ENCODE results near the gene THSD7A.

The THSD7A gene

DNA sequence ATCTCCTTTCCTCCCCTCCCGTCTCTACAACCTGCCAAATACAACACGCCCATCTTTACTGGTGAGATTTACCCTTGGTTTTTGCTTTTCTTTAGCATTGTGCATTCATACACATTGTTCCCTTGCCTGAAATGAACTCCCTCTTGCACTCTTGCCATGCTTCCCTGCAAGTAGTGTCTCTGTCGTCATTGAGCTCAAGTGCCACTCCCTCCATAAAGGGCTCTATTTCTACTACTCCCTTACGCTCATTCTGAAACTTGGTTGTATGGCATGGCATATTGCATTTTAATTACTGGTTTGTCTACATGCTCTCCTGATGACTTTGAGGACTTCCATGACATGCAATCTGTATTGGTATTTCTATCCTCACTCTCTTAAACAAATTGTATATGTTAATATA lies 242.7 kb downstream of the THSD7A start:
- Histone ChIP-seq H3K27ac (ENCODE audit: low read length) (no peak overlapping the region), H3K4me3 (ENCODE audit: low read length in 2 of 2) (no peak overlapping the region), H3K9me3 (ENCODE audit: control insufficient read depth in 2 of 2, low read length in 2 of 2) (no peaks in the 10 kb centered on the region), H3K27me3 (ENCODE audit: control insufficient read depth in 1 of 2, insufficient read depth in 2 of 2, low read length in 2 of 2) (no peaks in the 10 kb centered on the region), H3K9ac (ENCODE audit: low read length in 2 of 2) (no peak overlapping the region), H3K36me3 (ENCODE audit: control insufficient read depth in 2 of 2, insufficient read depth in 2 of 2, low read length in 2 of 2) (no peaks in the 10 kb centered on the region), H3K4me1 (ENCODE audit: control insufficient read depth, insufficient read depth, low read length) (no peaks in the 10 kb centered on the region)

DNA sequence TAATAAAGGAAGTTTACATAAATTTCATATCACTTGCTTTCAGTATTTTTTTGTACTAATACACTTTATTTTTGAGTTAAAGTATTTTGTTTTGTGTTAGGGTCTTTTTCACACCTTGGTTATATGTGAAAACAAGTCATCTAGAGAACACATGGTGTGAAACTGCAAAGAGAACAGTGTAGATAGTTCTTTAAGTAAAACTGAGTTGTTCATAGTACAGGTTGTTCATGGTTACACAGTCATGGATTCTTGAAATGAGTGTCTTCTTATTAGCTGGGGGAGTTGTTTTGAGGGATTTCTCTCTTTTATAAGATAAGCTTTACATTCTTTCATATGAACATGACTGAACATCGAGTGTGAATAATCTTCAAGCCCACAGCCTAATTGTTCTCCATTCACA lies 244.2 kb downstream of the THSD7A start:
- no peak overlapping the region for H3K4me3 ChIP-seq (ENCODE audit: low read length in 2 of 2)
- no peak overlapping the region for H3K27ac ChIP-seq (ENCODE audit: low read length)
- no peak overlapping the region for H3K9ac ChIP-seq (ENCODE audit: low read length in 2 of 2)
- H3K36me3 ChIP-seq (ENCODE audit: control insufficient read depth in 2 of 2, insufficient read depth in 2 of 2, low read length in 2 of 2), result no peaks in the 10 kb centered on the region
- H3K27me3 ChIP-seq (ENCODE audit: control insufficient read depth in 1 of 2, insufficient read depth in 2 of 2, low read length in 2 of 2), result no peaks in the 10 kb centered on the region
- H3K9me3 ChIP-seq (ENCODE audit: control insufficient read depth in 2 of 2, low read length in 2 of 2), result no peaks in the 10 kb centered on the region
- H3K4me1 ChIP-seq (ENCODE audit: control insufficient read depth, insufficient read depth, low read length), result no peaks in the 10 kb centered on the region

DNA sequence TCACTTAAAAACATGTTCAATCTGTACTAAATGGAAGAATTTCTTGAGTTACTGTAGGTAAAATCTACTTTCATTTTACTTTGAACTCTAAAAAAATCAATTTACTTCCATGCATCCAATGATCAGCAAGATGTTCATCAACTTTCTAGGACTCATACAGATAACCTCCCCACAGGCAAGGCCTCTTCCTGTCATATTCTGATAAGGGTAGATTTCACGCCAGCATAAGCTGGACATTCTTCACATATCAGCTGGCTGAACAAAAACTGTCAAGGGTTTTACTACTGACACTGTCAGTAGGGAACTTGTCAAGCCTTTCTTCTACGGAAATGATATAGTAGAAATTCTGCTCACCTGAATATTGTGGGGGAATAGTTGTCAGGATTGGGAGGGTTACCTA lies 244.9 kb downstream of the THSD7A start:
- Histone ChIP-seq H3K27ac (ENCODE audit: low read length) (no peak overlapping the region), H3K4me3 (ENCODE audit: low read length in 2 of 2) (no peak overlapping the region), H3K36me3 (ENCODE audit: control insufficient read depth in 2 of 2, insufficient read depth in 2 of 2, low read length in 2 of 2) (no peaks in the 10 kb centered on the region)

DNA sequence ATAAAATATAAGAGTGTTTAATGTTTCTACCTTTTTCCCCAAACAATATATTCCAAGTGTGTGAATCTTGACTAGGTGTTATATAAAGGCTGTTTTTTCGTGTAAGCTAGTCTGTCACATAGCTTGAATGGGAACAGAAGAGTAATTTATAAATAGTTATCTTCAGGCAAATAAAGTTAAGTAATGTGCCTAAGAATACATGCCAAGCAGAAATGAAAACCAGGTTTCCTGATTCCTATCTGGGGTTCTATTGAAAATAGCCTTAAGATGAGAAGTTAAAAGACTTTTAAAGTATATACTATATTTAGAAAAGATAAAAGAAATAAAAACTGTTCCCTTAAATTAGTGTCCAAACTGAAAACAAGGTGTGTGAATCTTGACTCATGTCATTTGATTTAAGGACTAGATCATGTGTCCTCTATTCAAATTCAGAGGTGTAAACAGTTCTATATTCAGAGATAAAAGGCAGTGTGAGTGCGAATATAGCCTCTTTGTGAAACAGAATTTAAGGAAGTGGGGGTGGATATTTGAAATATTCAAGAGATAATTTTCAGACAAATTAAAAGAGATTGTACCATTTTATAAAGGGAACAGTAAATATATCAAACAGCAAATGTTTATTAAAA lies 247.5 kb downstream of the THSD7A start:
- Histone ChIP-seq H3K27ac (ENCODE audit: low read length) (no peak overlapping the region), H3K9me3 (ENCODE audit: control insufficient read depth in 2 of 2, low read length in 2 of 2) (no peaks in the 10 kb centered on the region), H3K4me1 (ENCODE audit: control insufficient read depth, insufficient read depth, low read length) (no peaks in the 10 kb centered on the region), H3K36me3 (ENCODE audit: control insufficient read depth in 2 of 2, insufficient read depth in 2 of 2, low read length in 2 of 2) (no peaks in the 10 kb centered on the region), H3K27me3 (ENCODE audit: control insufficient read depth in 1 of 2, insufficient read depth in 2 of 2, low read length in 2 of 2) (no peaks in the 10 kb centered on the region), H3K9ac (ENCODE audit: low read length in 2 of 2) (no peak overlapping the region), H3K4me3 (ENCODE audit: low read length in 2 of 2) (no peak overlapping the region)

More for the DNA sequence above, 244.9 kb downstream of the THSD7A start:
- no peaks in the 10 kb centered on the region for H3K4me1 ChIP-seq (ENCODE audit: control insufficient read depth, insufficient read depth, low read length)
- H3K9ac ChIP-seq (ENCODE audit: low read length in 2 of 2), result no peak overlapping the region
- H3K9me3 ChIP-seq (ENCODE audit: control insufficient read depth in 2 of 2, low read length in 2 of 2), result no peaks in the 10 kb centered on the region
- no peaks in the 10 kb centered on the region for H3K27me3 ChIP-seq (ENCODE audit: control insufficient read depth in 1 of 2, insufficient read depth in 2 of 2, low read length in 2 of 2)

DNA sequence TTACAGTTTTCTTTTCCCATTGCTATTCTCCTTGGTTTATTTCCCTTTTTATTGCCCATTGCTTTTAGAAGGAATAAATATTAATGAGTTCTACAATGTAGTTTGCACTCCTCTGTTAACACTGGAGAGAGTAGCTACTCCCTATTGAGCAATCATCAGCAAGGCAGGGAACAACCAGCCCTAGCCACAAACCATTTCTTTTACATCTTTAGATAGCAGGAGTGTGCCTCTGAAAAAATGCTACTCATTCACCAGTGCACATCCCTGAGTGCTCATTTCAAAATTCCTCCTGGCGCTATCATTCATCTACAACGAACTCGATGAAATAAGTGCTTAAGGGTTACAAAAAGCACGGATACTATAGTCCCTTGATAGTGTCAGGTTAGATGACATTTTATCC lies 252.9 kb downstream of the THSD7A start:
- Histone ChIP-seq H3K4me1 (ENCODE audit: control insufficient read depth, insufficient read depth, low read length) (no peaks in the 10 kb centered on the region), H3K4me3 (ENCODE audit: low read length in 2 of 2) (no peak overlapping the region), H3K9me3 (ENCODE audit: control insufficient read depth in 2 of 2, low read length in 2 of 2) (no peaks in the 10 kb centered on the region), H3K27ac (ENCODE audit: low read length) (no peak overlapping the region), H3K27me3 (ENCODE audit: control insufficient read depth in 1 of 2, insufficient read depth in 2 of 2, low read length in 2 of 2) (no peaks in the 10 kb centered on the region), H3K9ac (ENCODE audit: low read length in 2 of 2) (no peak overlapping the region), H3K36me3 (ENCODE audit: control insufficient read depth in 2 of 2, insufficient read depth in 2 of 2, low read length in 2 of 2) (no peaks in the 10 kb centered on the region)

DNA sequence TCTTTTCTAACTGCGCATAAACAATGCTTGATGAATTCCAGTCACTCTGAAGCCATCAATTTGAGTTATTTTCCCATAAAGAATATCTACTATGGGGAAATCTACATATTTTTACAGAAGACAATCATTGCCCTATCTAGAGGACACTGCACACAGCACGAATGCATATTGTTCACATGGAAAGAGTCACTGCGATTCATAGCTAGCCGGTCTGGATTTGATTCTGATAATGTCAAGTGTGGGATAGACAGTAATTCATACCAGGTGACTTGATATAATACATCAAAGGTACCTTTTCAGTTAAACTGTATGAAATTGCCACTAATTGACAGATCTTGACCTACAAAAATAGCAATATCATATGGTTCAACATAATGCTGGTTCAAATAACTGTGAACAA lies 255.7 kb downstream of the THSD7A start:
- Histone ChIP-seq H3K36me3 (ENCODE audit: control insufficient read depth in 2 of 2, insufficient read depth in 2 of 2, low read length in 2 of 2) (no peaks in the 10 kb centered on the region), H3K4me1 (ENCODE audit: control insufficient read depth, insufficient read depth, low read length) (no peaks in the 10 kb centered on the region), H3K27ac (ENCODE audit: low read length) (no peak overlapping the region), H3K9ac (ENCODE audit: low read length in 2 of 2) (no peak overlapping the region), H3K27me3 (ENCODE audit: control insufficient read depth in 1 of 2, insufficient read depth in 2 of 2, low read length in 2 of 2) (no peaks in the 10 kb centered on the region), H3K4me3 (ENCODE audit: low read length in 2 of 2) (no peak overlapping the region), H3K9me3 (ENCODE audit: control insufficient read depth in 2 of 2, low read length in 2 of 2) (no peaks in the 10 kb centered on the region)

DNA sequence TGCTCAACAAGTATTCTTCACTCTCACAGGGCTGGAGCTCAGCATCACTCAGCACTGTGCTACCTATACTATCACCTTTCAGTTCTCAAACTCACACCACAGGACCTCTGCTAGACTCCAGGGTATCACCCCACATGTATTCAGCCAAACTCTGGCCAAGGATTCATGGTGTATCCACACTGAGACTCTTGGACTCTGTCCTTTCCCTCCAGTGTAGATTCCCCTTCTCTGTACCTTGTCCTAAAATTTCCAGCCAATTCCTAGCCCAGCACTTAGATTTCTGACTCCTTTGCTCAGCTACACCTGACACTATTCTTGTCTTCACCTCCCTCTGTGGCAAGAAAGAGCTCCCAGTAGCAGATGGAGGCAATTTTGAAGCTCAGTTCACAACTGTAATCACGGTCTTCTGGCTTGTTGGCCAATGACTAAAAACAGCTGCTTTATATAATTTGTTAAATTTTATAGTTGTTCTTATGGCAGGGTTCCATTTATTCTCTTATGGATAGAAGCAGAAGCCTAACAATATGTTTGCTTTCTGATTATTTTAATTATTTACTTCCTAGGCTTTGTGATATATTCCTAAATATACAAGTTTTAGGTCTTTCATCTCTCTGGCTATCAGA lies 258.8 kb downstream of the THSD7A start:
- no peaks in the 10 kb centered on the region for H3K4me1 ChIP-seq (ENCODE audit: control insufficient read depth, insufficient read depth, low read length)
- no peak overlapping the region for H3K4me3 ChIP-seq (ENCODE audit: low read length in 2 of 2)
- no peaks in the 10 kb centered on the region for H3K9me3 ChIP-seq (ENCODE audit: control insufficient read depth in 2 of 2, low read length in 2 of 2)
- H3K9ac ChIP-seq (ENCODE audit: low read length in 2 of 2), result no peak overlapping the region
- no peak overlapping the region for H3K27ac ChIP-seq (ENCODE audit: low read length)
- H3K27me3 ChIP-seq (ENCODE audit: control insufficient read depth in 1 of 2, insufficient read depth in 2 of 2, low read length in 2 of 2), result no peaks in the 10 kb centered on the region
- no peaks in the 10 kb centered on the region for H3K36me3 ChIP-seq (ENCODE audit: control insufficient read depth in 2 of 2, insufficient read depth in 2 of 2, low read length in 2 of 2)

DNA sequence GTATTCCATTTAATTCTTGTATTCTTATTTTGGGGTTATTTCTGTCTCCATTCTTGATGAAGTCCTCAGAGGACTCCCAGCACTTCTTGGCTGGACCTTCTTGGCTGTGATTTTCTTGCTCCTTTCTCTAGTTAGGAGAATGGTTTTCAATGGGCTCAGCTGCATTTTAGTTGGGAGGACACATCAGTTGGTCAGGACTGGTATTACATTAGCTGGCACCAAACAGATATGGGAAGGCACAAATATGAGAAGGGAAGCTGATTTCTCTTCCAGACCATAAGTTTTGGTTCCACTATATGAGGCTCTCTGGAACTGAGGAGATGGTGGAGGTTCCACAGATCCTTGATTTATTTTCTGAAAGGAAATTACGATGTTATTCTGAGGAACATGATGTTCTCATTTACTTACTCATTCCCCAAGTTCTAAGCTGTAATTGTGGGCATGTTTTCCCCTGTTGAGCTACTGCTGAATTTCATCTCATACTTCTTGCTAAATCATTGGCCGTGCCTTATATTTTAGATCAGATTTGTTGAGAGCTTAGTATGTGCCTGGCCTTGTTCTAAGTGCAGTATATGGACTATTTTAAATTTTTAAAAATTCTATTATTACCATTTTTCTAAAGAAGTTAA lies 261.0 kb downstream of the THSD7A start:
- no peak overlapping the region for H3K27ac ChIP-seq (ENCODE audit: low read length)
- no peaks in the 10 kb centered on the region for H3K9me3 ChIP-seq (ENCODE audit: control insufficient read depth in 2 of 2, low read length in 2 of 2)
- H3K36me3 ChIP-seq (ENCODE audit: control insufficient read depth in 2 of 2, insufficient read depth in 2 of 2, low read length in 2 of 2), result no peaks in the 10 kb centered on the region
- H3K27me3 ChIP-seq (ENCODE audit: control insufficient read depth in 1 of 2, insufficient read depth in 2 of 2, low read length in 2 of 2), result no peaks in the 10 kb centered on the region
- no peak overlapping the region for H3K4me3 ChIP-seq (ENCODE audit: low read length in 2 of 2)
- no peaks in the 10 kb centered on the region for H3K4me1 ChIP-seq (ENCODE audit: control insufficient read depth, insufficient read depth, low read length)
- no peak overlapping the region for H3K9ac ChIP-seq (ENCODE audit: low read length in 2 of 2)

DNA sequence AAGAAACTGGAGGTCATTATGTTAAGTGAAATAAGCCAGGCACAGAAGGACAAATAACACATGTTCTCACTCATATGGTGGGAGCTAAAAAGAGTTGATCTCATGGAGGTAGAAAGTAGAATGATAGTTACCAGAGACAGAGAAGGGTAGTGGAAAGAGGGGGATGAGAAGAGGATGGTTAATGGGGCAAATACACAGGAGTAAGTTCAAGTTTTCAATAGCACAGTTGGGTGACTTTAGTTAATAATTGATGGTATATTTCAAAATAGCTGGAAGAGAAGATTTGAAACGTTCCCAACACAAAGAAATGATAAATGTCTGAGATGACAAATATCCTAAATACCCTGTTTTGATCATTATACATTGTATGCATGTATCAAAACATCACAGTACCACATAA lies 261.8 kb downstream of the THSD7A start:
- H3K36me3 ChIP-seq (ENCODE audit: control insufficient read depth in 2 of 2, insufficient read depth in 2 of 2, low read length in 2 of 2), result no peaks in the 10 kb centered on the region
- H3K9ac ChIP-seq (ENCODE audit: low read length in 2 of 2), result no peak overlapping the region
- H3K4me1 ChIP-seq (ENCODE audit: control insufficient read depth, insufficient read depth, low read length), result no peaks in the 10 kb centered on the region
- H3K9me3 ChIP-seq (ENCODE audit: control insufficient read depth in 2 of 2, low read length in 2 of 2), result no peaks in the 10 kb centered on the region
- no peaks in the 10 kb centered on the region for H3K27me3 ChIP-seq (ENCODE audit: control insufficient read depth in 1 of 2, insufficient read depth in 2 of 2, low read length in 2 of 2)
- no peak overlapping the region for H3K27ac ChIP-seq (ENCODE audit: low read length)
- H3K4me3 ChIP-seq (ENCODE audit: low read length in 2 of 2), result no peak overlapping the region

DNA sequence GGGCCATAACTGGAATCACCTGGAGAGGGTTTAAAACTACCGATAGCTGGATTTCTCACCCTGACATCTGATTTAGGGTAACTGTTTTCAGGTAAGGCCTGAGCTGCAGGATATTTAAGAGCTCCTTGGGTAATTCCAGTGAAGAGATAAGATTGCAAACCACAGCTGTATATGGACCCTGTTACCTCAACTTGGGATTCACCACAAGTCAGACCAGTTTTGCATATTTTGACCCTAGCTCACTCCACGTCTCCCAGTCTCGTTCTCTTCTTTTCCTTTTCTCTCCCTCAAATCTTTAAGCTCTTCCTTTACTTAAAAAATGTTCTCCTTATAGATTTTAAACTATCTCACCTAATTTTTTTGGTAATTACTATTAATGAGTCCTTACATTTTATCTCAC lies 264.4 kb downstream of the THSD7A start:
- H3K36me3 ChIP-seq (ENCODE audit: control insufficient read depth in 2 of 2, insufficient read depth in 2 of 2, low read length in 2 of 2), result no peaks in the 10 kb centered on the region
- no peaks in the 10 kb centered on the region for H3K4me1 ChIP-seq (ENCODE audit: control insufficient read depth, insufficient read depth, low read length)
- H3K9me3 ChIP-seq (ENCODE audit: control insufficient read depth in 2 of 2, low read length in 2 of 2), result no peaks in the 10 kb centered on the region
- H3K27ac ChIP-seq (ENCODE audit: low read length), result no peak overlapping the region
- H3K27me3 ChIP-seq (ENCODE audit: control insufficient read depth in 1 of 2, insufficient read depth in 2 of 2, low read length in 2 of 2), result no peaks in the 10 kb centered on the region
- H3K4me3 ChIP-seq (ENCODE audit: low read length in 2 of 2), result no peak overlapping the region
- H3K9ac ChIP-seq (ENCODE audit: low read length in 2 of 2), result no peak overlapping the region

DNA sequence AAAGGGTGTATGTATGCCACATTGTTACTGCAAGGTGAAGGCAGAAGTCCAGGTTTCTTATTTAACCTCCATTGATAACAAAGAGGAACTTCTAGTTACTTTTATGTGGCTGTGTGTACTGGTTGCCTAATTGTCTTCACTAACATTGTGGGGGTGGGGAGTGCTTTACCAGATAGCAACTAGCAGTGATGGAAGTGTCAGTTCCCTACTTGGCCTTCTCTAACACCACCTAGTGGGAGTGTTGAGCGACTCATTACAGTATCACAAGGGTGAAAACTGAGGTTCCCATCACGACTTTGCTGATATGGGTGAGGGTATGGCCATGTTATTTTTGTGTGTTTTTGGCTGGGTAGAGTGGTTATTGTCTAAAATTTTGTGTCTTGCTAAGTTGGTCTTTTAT lies 274.4 kb downstream of the THSD7A start:
- H3K4me1 ChIP-seq (ENCODE audit: control insufficient read depth, insufficient read depth, low read length), result no peaks in the 10 kb centered on the region
- no peaks in the 10 kb centered on the region for H3K27me3 ChIP-seq (ENCODE audit: control insufficient read depth in 1 of 2, insufficient read depth in 2 of 2, low read length in 2 of 2)
- no peak overlapping the region for H3K9ac ChIP-seq (ENCODE audit: low read length in 2 of 2)
- H3K27ac ChIP-seq (ENCODE audit: low read length), result no peak overlapping the region
- no peaks in the 10 kb centered on the region for H3K36me3 ChIP-seq (ENCODE audit: control insufficient read depth in 2 of 2, insufficient read depth in 2 of 2, low read length in 2 of 2)
- no peaks in the 10 kb centered on the region for H3K9me3 ChIP-seq (ENCODE audit: control insufficient read depth in 2 of 2, low read length in 2 of 2)
- H3K4me3 ChIP-seq (ENCODE audit: low read length in 2 of 2), result no peak overlapping the region
